Muscle of leg (tissue), 11 donors: Measurements from ENCODE around the gene AQP5. TPM values are rescaled to one million over a fixed set of nuclear protein-coding genes. Genes with fewer than 3 reads are reported as not detected.
"Not testable (repeated sequence)": the region's sequence is repeated elsewhere in the genome, so short reads cannot be mapped to it uniquely, and the experiment has no call there.

Experiments used
- DNase-seq: peaks from one replicate; pipeline ENCODE4 v3.0.0; 2013
- H3K27ac ChIP-seq: one replicate; pipeline ENCODE4 v1.5.1; 2013; ENCODE audit warnings: mild to moderate bottlenecking, low read length, control low read depth
- H3K27me3 ChIP-seq: one replicate; pipeline ENCODE4 v1.6.1; 2013; ENCODE audit warnings: low read length; ENCODE audit not compliant: control insufficient read depth, insufficient read depth
- H3K36me3 ChIP-seq: one replicate; pipeline ENCODE4 v1.6.1; 2013; ENCODE audit warnings: low read length; ENCODE audit not compliant: control insufficient read depth, insufficient read depth
- H3K4me1 ChIP-seq: one replicate; pipeline ENCODE4 v1.6.1; 2013; ENCODE audit warnings: low read length; ENCODE audit not compliant: control insufficient read depth, insufficient read depth
- H3K4me3 ChIP-seq: one replicate; pipeline ENCODE4 v1.5.1; 2013; ENCODE audit warnings: low read length, control low read depth
- H3K9me3 ChIP-seq: replicated peaks from 2 replicates; pipeline ENCODE4 v1.6.1; 2013; ENCODE audit warnings: low read depth, low read length; ENCODE audit not compliant: control insufficient read depth
- WGBS: methylation state at CpG from one replicate; pipeline ENCODE4 v1.1.5; 2013; ENCODE audit warnings: missing lambda C conversion rate; ENCODE audit not compliant: insufficient coverage; 5-methylcytosine and 5-hydroxymethylcytosine counted together
- polyA plus RNA-seq, 8 donors: library from polyadenylated mRNA; unstranded; fragments of 120-200 nt; gene quantifications; one replicate each; pipeline versions ENCODE4 v1.2.1 to v1.2.3, GENCODE V29; 2013; ENCODE audit warnings: inconsistent platforms in 1 of 8, low replicate concordance in 1 of 8; ENCODE audit not compliant: insufficient read length in 8 of 8, insufficient read depth in 1 of 8
- total RNA-seq: library from RNA; stranded (reverse); fragments of 120-200 nt; gene quantifications from one replicate; pipeline ENCODE4 v1.2.4, GENCODE V29; 2013

The AQP5 gene
- total and polyA plus RNA-seq, 9 donors, result 0.23 to 1.1 (median 0.58) TPM

DNA sequence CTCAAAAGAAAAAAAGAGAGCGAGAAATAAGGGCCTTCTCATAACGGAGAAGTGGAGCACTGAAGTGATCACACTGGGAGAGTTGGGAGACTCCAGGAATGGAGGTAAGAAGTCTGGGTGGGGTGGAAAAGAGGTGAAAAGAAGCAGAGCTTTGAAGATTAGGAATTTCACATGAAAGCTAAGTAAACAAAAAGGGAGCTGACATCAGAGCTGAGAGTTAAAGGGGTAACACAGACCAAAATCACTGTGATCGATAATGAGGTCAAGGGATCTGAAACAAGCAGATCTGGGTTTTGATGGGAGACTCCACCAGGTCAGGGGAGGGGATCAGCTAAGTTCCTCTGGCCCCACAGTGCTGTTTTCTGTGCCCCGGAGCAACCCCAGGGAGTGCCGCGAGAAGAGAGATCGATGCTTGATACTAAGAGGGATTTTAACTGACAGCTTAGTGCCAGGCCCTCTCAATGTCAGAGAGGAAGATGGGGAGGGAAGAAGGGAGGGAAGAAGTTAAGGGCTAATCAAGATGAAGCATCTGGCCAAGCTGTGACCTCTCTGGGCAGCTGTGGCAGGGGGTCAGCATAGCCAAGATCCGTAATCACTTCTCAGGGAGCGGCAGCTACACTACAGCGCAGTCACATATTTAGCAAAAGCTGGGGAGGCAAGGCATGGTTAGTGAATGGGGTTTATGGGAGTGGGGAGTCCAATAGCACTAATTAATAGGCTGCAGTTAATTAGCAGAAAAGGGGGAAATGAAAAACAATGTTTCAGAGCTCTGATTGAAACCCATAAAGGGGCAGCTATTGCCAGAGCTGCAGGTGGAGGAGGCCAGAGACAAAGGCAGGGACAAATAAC lies 19.1 kb downstream of the AQP5 start:
- Histone ChIP-seq H3K4me1 (peaks cover 26% of the 10 kb centered on the region), H3K27me3 (peaks cover 3% of the 10 kb centered on the region), H3K4me3 (no peak overlapping the region), H3K27ac (no peak overlapping the region), H3K36me3 (peaks cover 5% of the 10 kb centered on the region), H3K9me3 (no peaks in the 10 kb centered on the region)
- WGBS, result 84% methylated on average over 10 of the region's 10 CpGs
- DNase-seq, result no peak

DNA sequence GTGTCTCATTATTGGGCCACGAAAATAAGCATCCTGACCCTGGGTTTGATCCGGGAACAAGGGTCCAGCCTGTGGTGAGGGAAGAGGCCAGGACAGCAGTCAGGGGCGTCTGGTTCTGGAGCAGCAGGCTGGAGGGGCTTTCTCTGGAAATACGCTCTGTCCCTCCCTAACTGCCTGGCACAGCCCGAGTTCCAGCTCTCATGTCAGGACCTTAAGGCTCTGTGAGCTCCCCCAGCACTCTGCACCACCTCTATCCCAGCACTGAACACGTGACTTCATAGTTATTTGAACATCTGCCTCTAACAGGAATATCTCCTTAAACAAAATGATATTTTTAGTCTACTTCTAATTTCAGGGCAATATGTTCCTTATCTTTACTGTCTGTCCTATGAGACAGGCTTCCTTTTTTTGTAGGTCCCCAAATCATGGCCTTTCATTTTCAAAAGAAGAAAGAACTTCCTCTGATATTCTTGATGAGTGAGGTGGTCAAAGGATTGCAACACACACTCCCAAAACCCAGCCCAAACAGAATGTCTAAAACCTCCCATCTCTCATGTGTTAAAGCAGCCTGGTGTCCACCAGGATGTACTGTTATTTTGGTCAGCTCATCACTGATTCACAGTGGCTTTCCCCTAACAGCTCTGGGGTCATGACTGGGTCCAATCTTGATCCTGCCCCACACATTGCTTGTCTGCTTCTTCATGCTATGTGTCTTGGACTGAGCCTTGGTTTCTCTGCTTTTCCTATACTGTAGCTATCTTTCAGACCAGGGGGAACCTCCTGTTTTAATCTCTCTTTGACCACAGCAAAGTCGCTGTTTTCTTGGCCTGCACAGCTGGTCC lies 20.8 kb downstream of the AQP5 start:
- Histone ChIP-seq H3K27ac (no peak overlapping the region), H3K36me3 (peaks cover 6% of the 10 kb centered on the region), H3K9me3 (no peaks in the 10 kb centered on the region), H3K27me3 (no peaks in the 10 kb centered on the region), H3K4me1 (peaks cover 26% of the 10 kb centered on the region), H3K4me3 (no peak overlapping the region)
- no peak for DNase-seq
- 68% methylated on average over 4 of the region's 7 CpGs for whole genome bisulfite sequencing

DNA sequence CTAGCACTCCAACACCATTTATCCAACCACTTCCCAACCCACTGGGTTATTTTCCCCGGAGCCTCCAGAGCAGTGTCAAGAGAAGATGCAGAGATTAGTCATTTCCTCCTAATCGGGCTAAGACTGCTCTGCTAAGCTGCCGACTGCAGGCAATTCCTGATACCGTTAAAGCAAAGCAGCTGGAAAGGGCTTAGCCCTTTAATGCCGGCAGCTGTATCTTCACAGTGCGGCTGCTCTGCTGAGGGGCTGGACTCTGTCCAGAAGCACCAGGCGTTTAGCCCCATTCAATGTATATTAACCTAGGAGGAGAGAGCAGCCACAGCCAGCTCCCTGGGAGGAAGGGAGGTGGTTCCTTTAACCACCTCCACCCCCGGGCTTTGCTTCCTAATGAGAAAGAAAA lies 22.2 kb downstream of the AQP5 start:
- no peaks in the 10 kb centered on the region for H3K27me3 ChIP-seq
- whole genome bisulfite sequencing, result 0% methylated on average over 4 of the region's 8 CpGs
- H3K36me3 ChIP-seq, result peaks cover 16% of the 10 kb centered on the region
- H3K4me3 ChIP-seq, result no peak overlapping the region
- H3K9me3 ChIP-seq, result no peaks in the 10 kb centered on the region
- H3K27ac ChIP-seq, result peak overlapping the region; percentile 65
- DNase-seq, result peak; percentile 91
- peaks cover 24% of the 10 kb centered on the region for H3K4me1 ChIP-seq

GRCh38 chr12:49984476-49985359 lies 23.0 kb downstream of the AQP5 start:
- DNase-seq, result peak; percentile 16
- H3K4me1 ChIP-seq, result peaks cover 20% of the 10 kb centered on the region
- peak overlapping the region; percentile 2 for H3K27ac ChIP-seq
- H3K27me3 ChIP-seq, result no peaks in the 10 kb centered on the region
- no peaks in the 10 kb centered on the region for H3K9me3 ChIP-seq
- 64% methylated on average over 6 of the region's 9 CpGs for WGBS
- no peak overlapping the region for H3K4me3 ChIP-seq
- peaks cover 19% of the 10 kb centered on the region for H3K36me3 ChIP-seq

- peaks cover 20% of the 10 kb centered on the region for H3K4me1 ChIP-seq
Measured at GRCh38 chr12:49985981-49986380, 24.3 kb downstream of the AQP5 start.

GRCh38 chr12:49986476-49986875 lies 24.8 kb downstream of the AQP5 start:
- not testable (repeated sequence) for H3K27me3 ChIP-seq, DNase-seq, H3K9me3 ChIP-seq, H3K27ac ChIP-seq, H3K4me3 ChIP-seq
- Histone ChIP-seq H3K36me3 (peaks cover 24% of the 10 kb centered on the region), H3K4me1 (peaks cover 20% of the 10 kb centered on the region)
- WGBS, result no CpG with 5 or more reads among the region's 3 CpGs

More at GRCh38 chr12:49985981-49986380, 24.3 kb downstream of the AQP5 start:
- H3K4me3 ChIP-seq, result no peak overlapping the region
- H3K27me3 ChIP-seq, result no peaks in the 10 kb centered on the region
- no peak overlapping the region for H3K27ac ChIP-seq
- no peak for DNase-seq
- 79% methylated on average over 4 of the region's 5 CpGs for WGBS
- peaks cover 23% of the 10 kb centered on the region for H3K36me3 ChIP-seq
- H3K9me3 ChIP-seq, result no peaks in the 10 kb centered on the region

DNA sequence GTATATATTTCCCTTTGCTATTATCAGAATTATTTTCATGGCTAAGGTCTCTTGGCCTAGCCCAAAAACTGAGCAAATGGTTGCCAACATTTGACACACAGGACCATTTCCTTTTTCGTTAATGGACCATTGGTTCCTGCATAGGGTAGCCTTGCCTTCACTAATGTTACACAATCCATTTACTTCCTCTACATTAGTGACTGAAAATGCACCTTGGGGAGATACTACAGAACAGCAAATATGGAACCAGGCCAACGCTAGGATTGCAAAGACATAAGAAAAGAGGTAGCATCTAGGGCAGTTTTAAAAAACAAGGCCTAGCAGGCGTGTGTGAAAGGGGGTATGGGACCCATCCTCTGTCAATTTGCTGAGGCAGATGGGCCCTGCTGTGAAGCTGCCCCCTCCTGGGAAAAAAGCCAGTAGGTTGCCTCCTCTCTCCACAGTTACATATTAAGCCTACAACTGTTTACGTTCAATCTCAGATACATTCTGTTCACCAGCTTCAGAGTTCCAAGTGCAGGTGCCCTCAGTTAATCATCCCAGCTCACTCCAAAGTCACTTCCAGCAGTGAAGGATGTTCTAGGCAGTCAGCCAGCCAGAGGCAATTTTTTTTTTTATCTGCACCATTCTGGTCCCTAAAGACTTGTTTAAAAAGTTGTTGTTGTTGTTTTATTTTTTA lies 26.1 kb downstream of the AQP5 start:
- H3K36me3 ChIP-seq, result peaks cover 35% of the 10 kb centered on the region
- peak; percentile 51 for DNase-seq
- no peak overlapping the region for H3K4me3 ChIP-seq
- peaks cover 20% of the 10 kb centered on the region for H3K4me1 ChIP-seq
- H3K27ac ChIP-seq, result no peak overlapping the region
- 34% methylated on average over 3 of the region's 4 CpGs for WGBS
- no peaks in the 10 kb centered on the region for H3K9me3 ChIP-seq
- H3K27me3 ChIP-seq, result no peaks in the 10 kb centered on the region

DNA sequence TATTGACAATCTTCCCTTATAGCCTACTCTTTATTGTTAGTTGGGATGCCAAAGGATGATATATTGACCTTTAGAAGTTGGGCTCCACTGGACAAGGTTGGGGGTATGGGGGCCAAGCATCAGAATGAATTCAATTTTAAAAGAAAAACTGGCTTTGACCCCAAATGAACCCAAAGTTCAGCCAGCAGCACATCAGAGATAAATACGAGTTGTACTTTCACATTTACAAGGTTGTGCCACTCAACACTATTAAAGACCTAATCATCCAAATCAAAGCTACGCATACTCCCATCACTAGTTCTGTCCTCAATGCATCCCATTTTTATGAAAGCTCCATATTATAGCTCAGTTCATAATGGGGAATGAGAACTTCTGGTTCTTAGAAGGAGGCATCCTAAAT lies 27.7 kb downstream of the AQP5 start:
- H3K27me3 ChIP-seq, DNase-seq, H3K9me3 ChIP-seq, H3K4me1 ChIP-seq, H3K27ac ChIP-seq, H3K4me3 ChIP-seq: not testable (repeated sequence)
- no CpG with 5 or more reads among the region's 2 CpGs for WGBS
- peaks cover 49% of the 10 kb centered on the region for H3K36me3 ChIP-seq

- Histone ChIP-seq H3K9me3 (no peaks in the 10 kb centered on the region), H3K36me3 (peaks cover 49% of the 10 kb centered on the region), H3K27ac (no peak overlapping the region), H3K4me1 (peaks cover 3% of the 10 kb centered on the region), H3K27me3 (no peaks in the 10 kb centered on the region), H3K4me3 (no peak overlapping the region)
- WGBS, result no CpG with 5 or more reads among the region's 4 CpGs
- no peak for DNase-seq
Measured at GRCh38 chr12:49990273-49990672, 28.6 kb downstream of the AQP5 start.
